ENCODE measurements around the gene MNDA. TPM values are rescaled to one million over a fixed set of nuclear protein-coding genes. Genes with fewer than 3 reads are reported as not detected.

Gene MNDA
- total RNA-seq, 4 donors from 2014 or later: 1.1 to 3.7 (median 3.2) TPM

- WGBS, 2 donors: 84 to 96% methylated on average over 1 of the region's 1 CpG
- TF ChIP-seq CTCF (IDR thresholded peaks at IDR 0.05) (no peak), POLR2A (IDR thresholded peaks at IDR 0.05) (no peak)
- no peak overlapping the region for H3K4me3 ChIP-seq (ENCODE audit: low read depth, poor library complexity, severe bottlenecking)
- intact Hi-C loops (cut with DNase I; ENCODE audit: low total_unique reads): no loop called here
- no peak for DNase-seq (ENCODE audit: low spot score in 2 of 2)
These were observed 9.4 kb upstream of the MNDA start for GRCh38 chr1:158821723-158822122.

GRCh38 chr1:158830074-158830677, 975 bp upstream of the MNDA start:
- H3K4me3 ChIP-seq (ENCODE audit: low read depth, poor library complexity, severe bottlenecking): no peak overlapping the region
- WGBS, 2 donors: 71 to 72% methylated on average over 2 of the region's 2 CpGs
- DNase-seq (ENCODE audit: low spot score in 2 of 2): no peak
- intact Hi-C loops (cut with DNase I; ENCODE audit: low total_unique reads): no loop called here
- no peak for TF ChIP-seq CTCF (IDR thresholded peaks at IDR 0.05)
- no peak for TF ChIP-seq POLR2A (IDR thresholded peaks at IDR 0.05)

GRCh38 chr1:158833264-158833663, 2.1 kb downstream of the MNDA start:
- intact Hi-C loops (cut with DNase I; ENCODE audit: low total_unique reads): no loop called here
- no peak overlapping the region for H3K4me3 ChIP-seq (ENCODE audit: low read depth, poor library complexity, severe bottlenecking)
- WGBS, 2 donors: 63 to 72% methylated on average over 3 of the region's 3 CpGs
- no peak for TF ChIP-seq POLR2A (IDR thresholded peaks at IDR 0.05)
- TF ChIP-seq CTCF (IDR thresholded peaks at IDR 0.05): no peak
- DNase-seq (ENCODE audit: low spot score in 2 of 2): no peak

- intact Hi-C loops (cut with DNase I; ENCODE audit: low total_unique reads): no loop called here
- TF ChIP-seq POLR2A (IDR thresholded peaks at IDR 0.05) (no peak), CTCF (IDR thresholded peaks at IDR 0.05) (no peak)
- 82 to 88% methylated on average over 4 of the region's 4 CpGs for WGBS, 2 donors
- no peak for DNase-seq (ENCODE audit: low spot score in 2 of 2)
- H3K4me3 ChIP-seq (ENCODE audit: low read depth, poor library complexity, severe bottlenecking): no peak overlapping the region
These were observed 4.9 kb downstream of the MNDA start for GRCh38 chr1:158836038-158836437.

GRCh38 chr1:158838660-158839059, 7.5 kb downstream of the MNDA start:
- no peak overlapping the region for H3K4me3 ChIP-seq (ENCODE audit: low read depth, poor library complexity, severe bottlenecking)
- TF ChIP-seq CTCF (IDR thresholded peaks at IDR 0.05) (no peak), POLR2A (IDR thresholded peaks at IDR 0.05) (no peak)
- intact Hi-C loops (cut with DNase I; ENCODE audit: low total_unique reads): no loop called here
- DNase-seq (ENCODE audit: low spot score in 2 of 2): no peak

- WGBS, 2 donors: 72% methylated on average over 2 of the region's 2 CpGs
- TF ChIP-seq CTCF (IDR thresholded peaks at IDR 0.05): no peak
- TF ChIP-seq POLR2A (IDR thresholded peaks at IDR 0.05): no peak
- no peak for DNase-seq (ENCODE audit: low spot score in 2 of 2)
- intact Hi-C loops (cut with DNase I; ENCODE audit: low total_unique reads): no loop called here
- H3K4me3 ChIP-seq (ENCODE audit: low read depth, poor library complexity, severe bottlenecking): no peak overlapping the region
These were observed 8.4 kb downstream of the MNDA start for GRCh38 chr1:158839566-158839965.
